ENCODE data around the gene ENO3.

GRCh38 chr17:4903051-4903818 is 47.7 kb upstream of the ENO3 start, which contains the start of gene CHRNE:
- no peak for TF ChIP-seq POLR2A (IDR thresholded peaks at IDR 0.05; ENCODE audit: low read length)
- TF ChIP-seq GATA1 (IDR thresholded peaks at IDR 0.05; ENCODE audit: low read depth, low read length): no peak
